ENCODE data around the gene FAM53B. TPM values are rescaled to one million over a fixed set of nuclear protein-coding genes. Genes with fewer than 3 reads are reported as not detected.

Gene FAM53B
- total and polyA plus RNA-seq, 2 experiments from 2014 or later = 2.1 to 10.1 TPM

DNA sequence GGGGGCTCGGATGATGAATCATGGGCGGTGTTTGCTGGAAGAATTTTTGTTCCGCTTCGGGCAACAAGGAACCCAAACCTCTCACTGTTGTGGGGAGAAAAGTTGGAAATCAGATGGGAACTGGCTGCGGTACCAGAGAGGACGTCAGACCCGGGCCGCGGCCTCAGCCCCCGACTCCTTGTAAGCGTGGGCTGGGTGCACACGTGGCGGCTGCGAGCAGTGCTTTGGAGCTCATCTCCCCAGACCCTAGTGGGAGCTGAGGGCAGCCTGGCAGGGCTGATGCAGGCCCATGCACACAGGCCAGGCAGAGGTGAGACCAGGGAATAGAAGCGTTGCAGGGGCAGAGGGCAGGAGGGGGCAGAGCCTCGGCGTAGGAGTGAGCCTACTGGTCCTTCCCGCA is 136.5 kb downstream of the FAM53B start:
- no peak overlapping the region for H2AFZ ChIP-seq
- H3K4me1 ChIP-seq (ENCODE audit: insufficient read depth) = no peaks in the 10 kb centered on the region
- H3K27ac ChIP-seq = no peak overlapping the region
- no peak overlapping the region for H3K4me3 ChIP-seq
- TF ChIP-seq EZH2phosphoT487 (IDR thresholded peaks at IDR 0.05; ENCODE audit: insufficient read depth, low read depth) = no peak
- no peak for TF ChIP-seq EZH2 (IDR thresholded peaks at IDR 0.05; ENCODE audit: insufficient read depth, poor library complexity, severe bottlenecking)
- in situ Hi-C loops (cut with MboI) = no loop called here
- H3K9ac ChIP-seq = no peak overlapping the region
- no peaks in the 10 kb centered on the region for H3K9me2 ChIP-seq (ENCODE audit: insufficient read depth)
- H3K4me2 ChIP-seq (ENCODE audit: unreplicated experiment) = no peak overlapping the region
- no peak for DNase-seq
- 83 to 88% methylated on average over 15 to 18 of the region's 18 CpGs for WGBS, 2 experiments (ENCODE audit: low coverage in 1 of 2, low lambda C conversion rate in 2 of 2, missing lambda C conversion rate in 2 of 2)
- H3K9me3 ChIP-seq (ENCODE audit: low read depth) = no peaks in the 10 kb centered on the region
- no peaks in the 10 kb centered on the region for H3K27me3 ChIP-seq (replicated peaks; ENCODE audit: insufficient read depth)
- no peaks in the 10 kb centered on the region; the same call in 1 of the 2 replicates for H4K20me1 ChIP-seq (ENCODE audit: insufficient read depth)
- H3F3A ChIP-seq (ENCODE audit: insufficient read depth) = no peaks in the 10 kb centered on the region
- no peaks in the 10 kb centered on the region for H3K79me2 ChIP-seq (ENCODE audit: insufficient read depth)
- H3K36me3 ChIP-seq (ENCODE audit: low read depth) = no peaks in the 10 kb centered on the region

DNA sequence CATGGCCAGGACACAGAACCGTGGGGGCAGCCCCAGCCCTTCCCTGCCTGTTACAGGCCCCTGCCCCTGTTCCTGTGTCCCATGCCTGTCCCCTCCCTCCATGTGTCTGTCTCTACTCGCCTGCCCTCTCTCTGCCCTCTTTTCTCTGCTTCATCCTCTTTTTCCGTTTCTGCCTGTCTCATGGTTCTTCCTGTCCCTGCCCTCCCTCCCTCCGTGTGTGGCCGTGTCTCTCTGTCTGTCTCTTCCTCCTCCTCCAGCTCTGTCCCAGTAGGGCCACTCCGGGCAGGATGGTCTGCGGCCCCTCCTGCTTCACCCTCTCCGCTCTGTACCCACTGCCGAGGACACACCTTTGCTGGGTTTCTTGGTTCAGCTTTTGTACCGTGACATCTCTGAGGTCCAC is 137.4 kb downstream of the FAM53B start:
- no peaks in the 10 kb centered on the region for H3K36me3 ChIP-seq (ENCODE audit: low read depth)
- 42 to 56% methylated on average over 7 to 10 of the region's 10 CpGs for WGBS, 2 experiments (ENCODE audit: low coverage in 1 of 2, low lambda C conversion rate in 2 of 2, missing lambda C conversion rate in 2 of 2)
- H3K9me2 ChIP-seq (ENCODE audit: insufficient read depth) = no peaks in the 10 kb centered on the region
- no peaks in the 10 kb centered on the region for H3K4me1 ChIP-seq (ENCODE audit: insufficient read depth)
- no peaks in the 10 kb centered on the region; the same call in 1 of the 2 replicates for H4K20me1 ChIP-seq (ENCODE audit: insufficient read depth)
- H3K27ac ChIP-seq = no peak overlapping the region
- no peak overlapping the region for H3K4me2 ChIP-seq (ENCODE audit: unreplicated experiment)
- no peaks in the 10 kb centered on the region for H3K9me3 ChIP-seq (ENCODE audit: low read depth)
- in situ Hi-C loops (cut with MboI) = no loop called here
- DNase-seq = no peak
- no peaks in the 10 kb centered on the region for H3K79me2 ChIP-seq (ENCODE audit: insufficient read depth)
- no peak overlapping the region for H3K4me3 ChIP-seq
- H3F3A ChIP-seq (ENCODE audit: insufficient read depth) = no peaks in the 10 kb centered on the region
- TF ChIP-seq EZH2phosphoT487 (IDR thresholded peaks at IDR 0.05; ENCODE audit: insufficient read depth, low read depth) (no peak), EZH2 (IDR thresholded peaks at IDR 0.05; ENCODE audit: insufficient read depth, poor library complexity, severe bottlenecking) (no peak)
- H2AFZ ChIP-seq = no peak overlapping the region
- H3K27me3 ChIP-seq (replicated peaks; ENCODE audit: insufficient read depth) = no peaks in the 10 kb centered on the region
- no peak overlapping the region for H3K9ac ChIP-seq

- DNase-seq = no peak
- H2AFZ ChIP-seq = no peak overlapping the region
- H3K9ac ChIP-seq = no peak overlapping the region
- H4K20me1 ChIP-seq (ENCODE audit: insufficient read depth) = no peaks in the 10 kb centered on the region; the same call in 1 of the 2 replicates
- no peaks in the 10 kb centered on the region for H3K9me3 ChIP-seq (ENCODE audit: low read depth)
- H3K79me2 ChIP-seq (ENCODE audit: insufficient read depth) = no peaks in the 10 kb centered on the region
- no peak overlapping the region for H3K4me3 ChIP-seq
- H3K27ac ChIP-seq = no peak overlapping the region
- H3K4me2 ChIP-seq (ENCODE audit: unreplicated experiment) = no peak overlapping the region
- in situ Hi-C loops (cut with MboI) = no loop called here
- H3K9me2 ChIP-seq (ENCODE audit: insufficient read depth) = no peaks in the 10 kb centered on the region
- WGBS, 2 experiments (ENCODE audit: low coverage in 1 of 2, low lambda C conversion rate in 2 of 2, missing lambda C conversion rate in 2 of 2) = 59 to 64% methylated on average over 26 to 27 of the region's 31 CpGs
- H3K27me3 ChIP-seq (replicated peaks; ENCODE audit: insufficient read depth) = no peaks in the 10 kb centered on the region
- TF ChIP-seq EZH2 (IDR thresholded peaks at IDR 0.05; ENCODE audit: insufficient read depth, poor library complexity, severe bottlenecking) (no peak), EZH2phosphoT487 (IDR thresholded peaks at IDR 0.05; ENCODE audit: insufficient read depth, low read depth) (no peak)
- H3F3A ChIP-seq (ENCODE audit: insufficient read depth) = no peaks in the 10 kb centered on the region
- H3K36me3 ChIP-seq (ENCODE audit: low read depth) = no peaks in the 10 kb centered on the region
- H3K4me1 ChIP-seq (ENCODE audit: insufficient read depth) = no peaks in the 10 kb centered on the region
Observed at GRCh38 chr10:124605856-124606812, 138.0 kb downstream of the FAM53B start.

DNA sequence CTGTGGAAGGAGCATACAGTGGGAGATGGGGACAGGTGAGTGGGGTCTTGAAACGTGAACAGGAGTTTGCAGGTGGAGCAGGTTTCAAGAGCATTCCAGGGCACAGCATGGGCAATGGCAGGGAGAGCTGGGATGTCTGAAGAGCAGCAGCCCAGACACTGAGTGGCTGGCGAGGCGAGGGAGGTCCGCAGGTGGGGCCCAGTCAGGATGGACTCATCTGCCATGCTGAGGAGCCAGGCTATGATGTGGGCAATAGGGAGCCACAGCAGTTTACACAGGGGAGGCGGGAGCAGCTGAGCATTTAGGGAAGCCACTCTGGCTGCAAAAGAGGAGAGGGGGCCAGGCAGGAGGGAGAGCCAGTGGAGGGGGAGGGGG is 138.7 kb downstream of the FAM53B start:
- Histone ChIP-seq H4K20me1 (ENCODE audit: insufficient read depth) (no peaks in the 10 kb centered on the region; the same call in 1 of the 2 replicates), H3K9me3 (ENCODE audit: low read depth) (no peaks in the 10 kb centered on the region), H3K27me3 (replicated peaks; ENCODE audit: insufficient read depth) (no peaks in the 10 kb centered on the region), H3K79me2 (ENCODE audit: insufficient read depth) (no peaks in the 10 kb centered on the region), H3K36me3 (ENCODE audit: low read depth) (no peaks in the 10 kb centered on the region), H3K9ac (no peak overlapping the region), H3K4me1 (ENCODE audit: insufficient read depth) (no peaks in the 10 kb centered on the region), H3F3A (ENCODE audit: insufficient read depth) (no peaks in the 10 kb centered on the region), H3K4me2 (ENCODE audit: unreplicated experiment) (no peak overlapping the region), H2AFZ (no peak overlapping the region), H3K27ac (no peak overlapping the region), H3K9me2 (ENCODE audit: insufficient read depth) (no peaks in the 10 kb centered on the region), H3K4me3 (no peak overlapping the region)
- in situ Hi-C loops (cut with MboI) = no loop called here
- no peak for TF ChIP-seq EZH2 (IDR thresholded peaks at IDR 0.05; ENCODE audit: insufficient read depth, poor library complexity, severe bottlenecking)
- TF ChIP-seq EZH2phosphoT487 (IDR thresholded peaks at IDR 0.05; ENCODE audit: insufficient read depth, low read depth) = no peak
- WGBS, 2 experiments (ENCODE audit: low coverage in 1 of 2, low lambda C conversion rate in 2 of 2, missing lambda C conversion rate in 2 of 2) = 52 to 76% methylated on average over 4 to 5 of the region's 5 CpGs
- no peak for DNase-seq
